GM12878 (cell line): ENCODE data around the gene PLCB2. TPM values are rescaled to one million over a fixed set of nuclear protein-coding genes. Genes with fewer than 3 reads are reported as not detected.
A peak's percentile ranks its signal among the peaks of the same experiment; 100 is the strongest.

Experiments
- ATAC-seq: fragments of 200-7000 bp; cut with Tn5 transposase; 3 replicates; pipeline ENCODE4 v1.9.1; 2020; ENCODE audit warnings: mild to moderate bottlenecking, moderate library complexity
- BruUV-seq: library from RNA; stranded (reverse); fragments of 400-500 nt; replicated peaks from 2 replicates; lab custom pipeline; 2021; lab: Mats Ljungman, UMichigan
- CTCF ChIA-PET: fragments of 300-600 bp; sonication (Branson Sonifier 250); formaldehyde crosslinking; extraction: SDS; loops from one replicate; lab custom pipeline; 2021; ENCODE audit warnings: inconsistent platforms; lab: Yijun Ruan, JAX
- POLR2A ChIA-PET: fragments of 350-600 bp; formaldehyde crosslinking; extraction: SDS; loops from one replicate; lab custom pipeline; 2021; ENCODE audit warnings: inconsistent platforms; lab: Charles Lee
- RAD21 ChIA-PET: fragments of 300-600 bp; sonication (Branson Sonifier 250); formaldehyde crosslinking; loops from one replicate; lab custom pipeline; 2023; ENCODE audit warnings: antibody characterized with exemption; ENCODE audit not compliant: unreplicated experiment; lab: Charles Lee
- SMC1A ChIA-PET: fragments of 300-600 bp; sonication (Branson Sonifier 250); formaldehyde crosslinking; loops from one replicate; lab custom pipeline; 2023; ENCODE audit not compliant: unreplicated experiment, uncharacterized antibody; lab: Charles Lee
- DNase-seq: peaks from one replicate; pipeline ENCODE4 v3.0.0-alpha.2; 2011; ENCODE audit warnings: low read depth, low spot score
- FAIRE-seq: peaks from 3 replicates; lab custom pipeline; 2011; peaks lifted over from hg19 to GRCh38; lab: Jason Lieb, UNC
- H2AFZ ChIP-seq: 2 replicates; pipeline ENCODE4 v1.6.0; 2011; ENCODE audit warnings: low read depth, low read length, control low read depth; ENCODE audit not compliant: control insufficient read depth
- H3K27ac ChIP-seq: 2 replicates; pipeline ENCODE4 v1.5.1; 2011; ENCODE audit warnings: control low read depth; ENCODE audit not compliant: control insufficient read depth, insufficient read depth
- H3K27me3 ChIP-seq, 2 experiments: replicated peaks in 1 of 2; 2 replicates each; pipeline versions ENCODE4 v1.6.0 to v1.6.1; 2011; ENCODE audit warnings: low read length in 1 of 2; ENCODE audit not compliant: control insufficient read depth in 2 of 2, insufficient read depth in 2 of 2
- H3K36me3 ChIP-seq, 2 experiments: 2 replicates each; pipeline ENCODE4 v1.5.1; 2011; ENCODE audit warnings: low read length in 1 of 2; ENCODE audit not compliant: control insufficient read depth in 2 of 2, insufficient read depth in 2 of 2
- H3K4me1 ChIP-seq: 2 replicates; pipeline ENCODE4 v1.6.1; 2011; ENCODE audit warnings: mild to moderate bottlenecking, low read length, moderate library complexity, mixed read lengths; ENCODE audit not compliant: control insufficient read depth, insufficient read depth
- H3K4me2 ChIP-seq: 2 replicates; pipeline ENCODE4 v1.6.0; 2011; ENCODE audit warnings: control low read depth; ENCODE audit not compliant: control insufficient read depth, insufficient read depth
- H3K4me3 ChIP-seq: fragments of 200-600 bp; sonication (generic); 2 replicates; pipeline ENCODE4 v1.5.1; 2016
- H3K79me2 ChIP-seq: 2 replicates; pipeline ENCODE4 v1.6.0; 2011; ENCODE audit warnings: low read length; ENCODE audit not compliant: control insufficient read depth, insufficient read depth
- H3K9ac ChIP-seq: 2 replicates; pipeline ENCODE4 v1.8.0; 2011; ENCODE audit warnings: low read length, control low read depth, mixed read lengths; ENCODE audit not compliant: control insufficient read depth, insufficient read depth
- H3K9me3 ChIP-seq: replicated peaks from 3 replicates; pipeline ENCODE4 v1.5.1; 2011; ENCODE audit warnings: mild to moderate bottlenecking, low read length; ENCODE audit not compliant: control insufficient read depth, insufficient read depth
- H4K20me1 ChIP-seq: 2 replicates; pipeline ENCODE4 v1.6.0; 2011; ENCODE audit not compliant: control insufficient read depth, insufficient read depth
- DPF2 ChIP-seq: fragments of 450-650 bp; IDR thresholded peaks from 2 replicates; pipeline ENCODE4 v1.6.1; 2017; ENCODE audit warnings: mild to moderate bottlenecking
- EP300 ChIP-seq, 2 experiments: fragments of 150-350 bp in 1 of 2; IDR thresholded peaks; 2 replicates each; pipeline ENCODE4 v1.6.1; 2011 to 2012; ENCODE audit warnings: low read depth in 2 of 2, low read length in 2 of 2, borderline replicate concordance in 1 of 2, improper control_type of control experiment in 1 of 2, inconsistent platforms in 1 of 2; ENCODE audit not compliant: control insufficient read depth in 1 of 2
- SMAD5 ChIP-seq: IDR thresholded peaks from 2 replicates; pipeline ENCODE4 v1.6.1; 2016; ENCODE audit warnings: antibody characterized with exemption, low read depth
- SPI1 ChIP-seq: IDR thresholded peaks from 2 replicates; pipeline ENCODE4 v1.6.1; 2011; ENCODE audit warnings: low read depth, mild to moderate bottlenecking, low read length, moderate library complexity, borderline replicate concordance; ENCODE audit not compliant: insufficient read depth
- STAT3 ChIP-seq: IDR thresholded peaks from 2 replicates; pipeline ENCODE4 v1.6.1; 2011; ENCODE audit warnings: low read depth, low read length, improper control_type of control experiment
- SUZ12 ChIP-seq: fragments of 200-600 bp; sonication (generic); IDR thresholded peaks from one replicate; pipeline ENCODE4 v1.6.1; 2018; ENCODE audit warnings: antibody characterized with exemption, mild to moderate bottlenecking; ENCODE audit not compliant: unreplicated experiment
- TCF7 ChIP-seq: IDR thresholded peaks from 2 replicates; pipeline ENCODE4 v1.6.1; 2014; ENCODE audit warnings: antibody characterized with exemption, borderline replicate concordance
- ZNF622 ChIP-seq: fragments of 450-650 bp; IDR thresholded peaks from 2 replicates; pipeline ENCODE4 v1.6.1; 2017; ENCODE audit warnings: mild to moderate bottlenecking, inconsistent platforms
- WGBS: methylation state at CpG from one replicate; pipeline ENCODE4 v1.1.6; 2016; ENCODE audit warnings: low lambda C conversion rate; ENCODE audit not compliant: insufficient replicate concordance, insufficient coverage; ENCODE audit errors: missing lambda C conversion rate; 5-methylcytosine and 5-hydroxymethylcytosine counted together
- in situ Hi-C: fragments of 300-500 bp; cut with MboI; formaldehyde crosslinking; loops from 9 replicates; pipeline ENCODE4 v1.14.3; 2018; ENCODE audit warnings: mixed read lengths
- intact Hi-C: fragments of 100-400 bp; cut with micrococcal nuclease; formaldehyde crosslinking; loops from one replicate; pipeline ENCODE4 v1.14.2; 2022; ENCODE audit not compliant: unreplicated experiment
- polyA plus RNA-seq, 11 experiments: library from polyadenylated mRNA; depleted of rRNA in 4 of 11; unstranded in 6 of 11; stranded (reverse) in 5 of 11; fragments of >200 nt; fragmentation: Nextera tagmentation in 4 of 11; fragmentation: Illumina TruSeq in 1 of 11; extraction: Ambion mirVana in 4 of 11; extraction: Trizol in 1 of 11; gene quantifications; 1 replicate in 1 of 11; 2 replicates in 10 of 11; pipeline versions ENCODE4 v1.2.1 to v1.2.3, GENCODE V29; 2011 to 2016; ENCODE audit warnings: inconsistent platforms in 2 of 11, missing spikeins in 2 of 11, low read depth in 1 of 11
- total RNA-seq, 4 experiments: library from RNA; depleted of rRNA in 3 of 4; stranded (reverse); fragments of >200 nt in 3 of 4; fragmentation: Illumina TruSeq in 1 of 4; extraction: Trizol in 1 of 4; gene quantifications; 2 replicates each; pipeline versions ENCODE4 v1.2.1 to v1.2.3, GENCODE V29; 2013 to 2021

Gene PLCB2
- total and polyA plus RNA-seq, 10 of the 15 experiments (the other 5 are each of a cell fraction or from before 2014, with no cell fraction given): 1.2 to 39.4 (median 10.7) TPM

GRCh38 chr15:40332113-40332781 lies 24.5 kb upstream of the PLCB2 start:
- Histone ChIP-seq H4K20me1 (no peaks in the 10 kb centered on the region), H3K9ac (no peak overlapping the region), H3K27me3 (no peaks in the 10 kb centered on the region), H3K79me2 (no peaks in the 10 kb centered on the region), H3K4me1 (peaks cover 9% of the 10 kb centered on the region), H3K36me3 (no peaks in the 10 kb centered on the region), H2AFZ (no peak overlapping the region), H3K4me2 (no peak overlapping the region), H3K9me3 (no peaks in the 10 kb centered on the region), H3K4me3 (no peak overlapping the region), H3K27ac (no peak overlapping the region)
- WGBS: 43% methylated on average over 8 of the region's 8 CpGs
- ATAC-seq: no peak
- TF ChIP-seq SPI1 (peak; percentile 42; the same call in 1 of the 2 replicates), STAT3 (no peak), SUZ12 (no peak), SMAD5 (no peak), EP300 (IDR thresholded peaks at IDR 0.05; ENCODE audit: borderline replicate concordance in 1 of 2, control insufficient read depth in 1 of 2, low read depth in 2 of 2, low read length in 2 of 2) (no peak), ZNF622 (no peak), TCF7 (no peak), DPF2 (no peak)
- in situ Hi-C loops: no loop called here
- FAIRE-seq: no peak
- POLR2A ChIA-PET: no interaction called here
- DNase-seq: no peak
- no TSS peak for BruUV-seq
- SMC1A ChIA-PET: interaction anchor here (1.2 kb wide), 1 partner anchor 12 kb away, joined by 3 read pairs; no protein-coding TSS in a partner anchor
- intact Hi-C loops: no loop called here
- CTCF ChIA-PET: interaction anchor here (0.9 to 13.7 kb wide), 5 partner anchors 8 to 53 kb away, joined by 3 to 336 read pairs (median 4); partner anchors contain the start of genes CCDC9B, INAFM2 and PLCB2
- RAD21 ChIA-PET: interaction anchor here (0.9 kb wide), 1 partner anchor 24 kb away, joined by 3 read pairs; the partner anchor contains the start of gene PLCB2
